RPMI8226 (cell line): Measurements from ENCODE around the gene MOCS2.
A peak's percentile ranks its signal among the peaks of the same experiment; 100 is the strongest.

ENCODE experiments used
- DNase-seq: peaks from one replicate; pipeline ENCODE4 v3.0.0-alpha.2; 2015

MOCS2 gene

DNA sequence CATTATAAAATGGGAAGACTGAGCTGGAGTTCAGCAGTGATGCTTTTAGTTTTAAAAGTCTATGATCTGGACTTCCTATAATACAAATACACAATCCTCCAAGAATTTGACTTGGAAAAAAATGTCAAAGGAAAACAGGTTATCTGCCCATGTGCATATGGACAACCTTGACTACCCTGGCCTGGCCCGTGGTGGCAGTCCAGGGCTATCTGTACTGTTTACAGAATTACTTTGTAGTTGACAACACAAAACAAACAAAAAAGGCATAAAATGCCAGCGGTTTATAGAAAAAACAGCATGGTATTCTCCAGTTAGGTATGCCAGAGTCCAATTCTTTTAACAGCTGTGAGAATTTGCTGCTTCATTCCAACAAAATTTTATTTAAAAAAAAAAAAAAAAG, 17.3 kb downstream of the MOCS2 start:
- no peak for DNase-seq

DNA sequence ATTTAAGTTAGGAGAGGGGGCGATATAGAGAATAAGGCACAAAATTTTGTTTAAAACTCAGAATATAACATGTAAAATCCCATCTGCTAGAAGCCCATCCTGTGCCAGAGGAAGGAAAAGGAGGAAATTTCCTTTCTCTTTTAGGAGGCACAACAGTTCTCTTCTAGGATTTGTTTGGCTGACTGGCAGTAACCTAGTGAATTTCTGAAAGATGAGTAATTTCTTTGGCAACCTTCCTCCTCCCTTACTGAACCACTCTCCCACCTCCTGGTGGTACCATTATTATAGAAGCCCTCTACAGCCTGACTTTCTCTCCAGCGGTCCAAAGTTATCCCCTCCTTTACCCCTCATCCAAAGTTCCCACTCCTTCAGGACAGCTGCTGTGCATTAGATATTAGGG, 18.3 kb downstream of the MOCS2 start:
- no peak for DNase-seq

DNA sequence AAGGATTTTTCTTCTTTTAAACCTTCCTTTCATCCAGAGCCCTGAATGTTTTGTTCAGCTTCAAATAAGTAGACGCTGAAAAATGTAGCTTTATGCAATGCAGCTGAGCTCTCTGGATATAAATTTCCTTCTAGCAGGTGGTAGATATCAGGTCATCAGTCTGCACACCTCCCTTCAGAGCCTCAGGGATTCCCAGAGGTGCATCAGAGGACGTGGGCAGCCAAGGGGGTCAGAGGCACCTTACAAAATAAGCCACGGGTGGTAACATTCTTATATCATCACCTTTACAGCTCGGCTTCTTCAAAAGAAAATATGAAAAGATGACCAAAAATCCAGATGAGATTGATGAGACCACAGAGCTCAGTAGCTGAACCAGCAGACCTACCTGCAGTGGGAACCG, 19.3 kb downstream of the MOCS2 start:
- DNase-seq = no peak

DNA sequence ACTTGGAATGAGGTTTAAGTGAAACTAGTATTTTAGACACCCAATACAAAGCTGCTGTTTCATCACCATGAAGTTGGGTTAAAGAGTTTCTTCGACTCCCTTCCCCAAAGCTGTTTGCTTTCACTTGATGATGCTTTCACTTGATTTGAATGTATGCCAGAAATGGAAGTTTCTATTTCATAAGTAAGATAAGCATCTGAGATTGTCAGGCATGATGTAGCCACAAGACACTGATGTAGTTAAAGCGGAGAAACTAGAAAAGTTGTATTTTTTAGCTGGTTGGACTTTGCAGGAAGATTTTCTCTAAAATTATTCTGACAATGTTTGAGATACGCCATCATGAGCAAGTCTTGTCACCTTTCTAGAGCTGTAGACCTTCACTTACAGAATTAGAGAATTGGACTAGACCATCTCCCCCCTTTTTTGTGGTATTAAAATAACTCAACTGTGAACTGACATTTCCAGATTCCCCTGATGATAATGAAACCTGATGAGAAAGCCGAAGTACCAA, 20.0 kb downstream of the MOCS2 start:
- peak; percentile 24 for DNase-seq

DNA sequence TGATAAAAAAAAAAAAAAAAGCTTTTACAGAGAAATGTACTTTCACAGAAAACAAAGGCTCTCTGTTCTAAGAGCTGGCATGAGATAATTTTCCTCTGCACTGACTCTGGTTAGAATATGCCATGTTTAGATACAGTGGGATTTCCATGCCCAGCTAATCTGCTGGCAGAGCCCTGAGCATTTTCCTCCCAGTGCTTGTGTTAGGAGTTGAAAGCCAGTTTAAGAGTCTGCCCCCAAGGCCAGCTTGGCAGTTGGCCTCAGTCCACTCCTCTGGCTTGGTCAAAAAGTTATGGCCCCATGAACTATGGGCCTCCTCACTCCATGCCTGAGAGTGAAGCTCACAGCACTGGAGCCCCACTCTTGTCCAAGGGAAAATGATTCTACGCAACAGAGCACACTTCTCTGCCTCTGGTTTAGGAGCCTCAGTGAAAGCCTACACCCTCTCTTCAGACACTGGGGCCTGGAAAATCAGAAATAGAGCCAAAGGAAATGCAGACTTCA, 21.9 kb downstream of the MOCS2 start:
- DNase-seq = no peak

DNA sequence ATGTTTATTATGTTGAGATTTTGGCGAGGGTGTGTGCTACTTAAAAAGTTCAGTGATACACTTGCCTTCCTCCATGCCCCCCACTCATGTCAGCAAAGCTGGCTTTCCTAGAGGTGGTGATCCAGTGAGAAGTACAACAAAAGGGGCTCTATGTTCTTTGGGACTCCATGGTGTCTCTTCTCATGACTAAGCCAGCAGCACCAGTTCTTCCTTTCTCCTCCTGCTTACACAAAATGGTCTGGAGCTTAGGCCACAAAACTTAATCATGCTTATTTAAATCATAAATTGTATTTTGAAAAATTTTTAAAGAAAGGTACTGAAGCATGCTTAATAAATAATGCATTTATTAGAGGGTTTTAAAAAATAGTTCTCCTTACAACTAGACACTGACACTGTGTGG, 22.4 kb downstream of the MOCS2 start:
- no peak for DNase-seq

DNA sequence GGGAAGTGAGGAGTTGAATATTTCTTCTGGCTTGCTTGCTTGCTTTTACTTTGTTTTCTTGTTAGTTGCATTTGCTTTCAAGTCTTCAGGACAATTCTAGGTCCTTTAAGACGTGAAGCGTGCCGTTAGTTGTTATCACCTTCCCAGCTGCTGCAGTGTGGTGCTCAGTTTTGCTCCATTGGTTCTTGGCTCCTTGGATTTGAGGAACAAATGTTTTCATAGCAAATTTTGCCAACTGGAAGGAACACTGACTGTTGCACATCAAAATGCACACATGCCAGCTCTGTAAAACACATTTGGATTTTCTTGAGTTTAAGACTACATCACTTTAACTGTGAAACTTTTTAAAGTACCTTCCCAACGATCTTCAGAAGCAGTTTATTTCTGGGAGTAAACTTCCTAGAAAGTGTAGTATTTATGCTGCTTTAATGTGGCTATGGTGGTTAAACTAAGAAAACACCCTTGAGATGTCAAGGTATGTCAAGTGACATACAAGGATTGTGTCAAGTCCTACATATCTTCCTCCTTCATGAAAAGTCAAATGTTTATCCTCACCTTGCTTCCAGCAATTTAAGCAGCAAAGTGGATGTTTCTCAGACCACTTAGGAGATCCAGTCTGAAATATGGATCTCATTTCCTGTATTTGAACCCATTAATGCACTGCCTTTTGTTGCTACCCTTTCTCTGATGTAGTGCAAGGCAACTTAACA, 24.9 kb downstream of the MOCS2 start:
- no peak for DNase-seq

DNA sequence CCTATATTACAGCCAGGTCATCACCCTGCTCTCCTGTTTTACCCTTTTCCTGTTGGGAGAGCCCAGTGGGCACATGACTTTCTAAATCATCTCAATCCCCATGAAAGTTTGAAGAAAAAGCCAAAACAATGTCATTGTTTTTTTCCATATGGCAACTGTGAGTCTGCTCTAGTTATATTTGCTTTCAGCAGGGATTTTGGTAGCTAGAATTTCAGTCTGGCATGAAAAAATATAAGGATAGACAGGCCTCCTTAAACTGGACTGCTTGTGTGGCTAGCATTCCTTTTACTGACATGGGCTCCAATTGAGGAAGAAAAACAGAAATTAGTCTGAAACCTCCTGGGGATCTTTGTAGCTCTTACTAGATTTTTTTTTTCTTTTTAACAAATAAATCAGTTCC, 25.6 kb downstream of the MOCS2 start:
- DNase-seq = no peak

DNA sequence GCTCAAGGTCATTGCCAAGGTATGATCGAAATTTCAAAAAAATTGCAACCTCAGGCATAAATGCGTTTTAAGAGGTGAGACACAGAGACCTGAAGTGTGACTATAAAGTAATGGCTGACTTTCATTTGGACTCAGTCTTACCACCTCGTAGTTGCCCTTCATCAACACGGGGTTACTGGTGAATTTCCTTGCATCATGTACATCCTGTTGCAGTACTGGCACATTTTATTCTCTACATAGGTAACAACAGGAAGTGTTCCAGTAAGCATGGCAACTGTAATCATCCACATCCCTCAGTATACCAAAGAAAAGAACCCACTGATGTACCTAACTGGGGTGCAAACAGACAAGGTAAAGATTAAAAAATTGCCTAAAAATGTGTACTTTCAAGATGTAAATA, 29.3 kb downstream of the MOCS2 start:
- DNase-seq = no peak

DNA sequence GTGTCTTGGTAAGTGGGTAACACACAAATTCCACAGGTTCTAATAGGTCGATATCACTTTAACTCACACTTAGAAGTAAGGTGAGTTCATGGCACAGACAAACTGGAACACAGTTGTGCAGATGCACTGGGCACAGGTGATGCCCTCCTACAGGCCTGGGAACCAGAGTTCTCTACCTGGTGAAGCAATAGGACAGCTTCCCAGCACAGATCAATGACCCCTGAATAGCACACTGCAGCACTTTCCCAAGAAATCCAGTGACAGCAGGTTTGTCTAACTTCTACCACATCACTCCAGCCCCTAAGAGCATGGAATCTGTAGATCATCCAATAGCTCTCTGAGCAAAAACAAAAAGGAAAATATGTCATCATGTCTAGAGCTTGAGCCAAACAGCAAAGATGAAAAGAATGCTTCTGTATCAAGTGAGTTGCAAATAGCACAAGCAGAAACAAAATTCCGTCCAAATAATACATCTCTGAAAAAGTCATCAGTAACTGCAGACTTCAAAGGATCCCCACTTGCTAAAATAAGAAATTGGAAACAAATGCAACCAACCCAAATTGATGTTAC, 33.5 kb downstream of the MOCS2 start:
- DNase-seq = no peak

DNA sequence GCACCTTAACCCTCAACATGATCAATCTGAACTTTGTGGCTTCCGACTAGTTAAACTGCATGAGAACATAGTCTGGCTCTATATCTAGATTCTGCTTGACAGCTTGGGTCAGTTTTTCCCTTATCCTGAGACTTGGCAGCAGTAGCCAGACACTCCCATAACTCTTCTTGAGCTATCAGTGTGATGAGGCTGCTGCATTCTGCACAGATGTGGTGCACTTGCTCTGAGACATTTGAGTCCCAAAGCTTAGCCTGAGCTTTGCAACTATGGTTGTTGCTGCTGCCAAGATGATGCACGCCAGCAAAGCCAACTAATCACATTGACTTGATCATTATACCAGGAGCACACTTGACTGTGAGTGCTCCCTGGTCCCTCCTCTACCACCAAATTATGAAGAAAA, 36.2 kb downstream of the MOCS2 start:
- no peak for DNase-seq

DNA sequence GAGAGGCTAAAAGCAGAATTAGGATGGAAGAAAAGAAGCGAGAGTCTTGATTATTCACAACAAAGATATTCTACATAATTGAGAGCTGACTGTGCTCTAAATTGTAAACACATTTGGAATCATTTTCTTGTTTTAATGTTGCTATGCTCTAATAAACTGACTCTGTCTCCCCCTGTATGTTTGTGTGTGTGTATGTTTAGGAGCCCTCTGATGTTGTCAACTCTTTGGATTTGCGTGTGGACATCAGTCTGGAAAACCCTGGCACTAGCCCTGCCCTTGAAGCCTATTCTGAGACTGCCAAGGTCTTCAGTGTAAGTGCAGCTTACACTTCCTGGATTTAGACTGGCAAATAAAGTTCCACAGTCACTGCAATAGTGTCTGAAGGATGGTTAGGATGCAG, 37.8 kb downstream of the MOCS2 start:
- no peak for DNase-seq

DNA sequence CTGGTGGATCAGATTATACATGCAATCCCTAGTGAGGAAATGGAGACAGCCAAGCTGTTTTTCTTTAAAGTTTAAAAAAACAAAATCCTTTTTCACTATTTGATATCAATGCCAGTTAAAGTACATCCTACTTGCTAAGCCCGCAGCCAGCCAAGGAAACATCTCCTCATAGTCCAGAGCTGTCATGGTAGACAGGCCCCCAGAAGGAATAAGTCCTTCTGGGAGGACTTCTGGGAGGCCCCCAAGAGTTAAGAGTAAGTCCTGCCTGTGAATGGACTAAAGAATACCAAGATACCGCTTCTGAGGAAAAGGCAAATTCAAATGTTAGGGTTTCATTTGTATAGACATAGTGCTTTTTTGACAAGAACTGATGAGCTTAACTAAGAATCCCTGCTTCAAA, 38.3 kb downstream of the MOCS2 start:
- DNase-seq = no peak

DNA sequence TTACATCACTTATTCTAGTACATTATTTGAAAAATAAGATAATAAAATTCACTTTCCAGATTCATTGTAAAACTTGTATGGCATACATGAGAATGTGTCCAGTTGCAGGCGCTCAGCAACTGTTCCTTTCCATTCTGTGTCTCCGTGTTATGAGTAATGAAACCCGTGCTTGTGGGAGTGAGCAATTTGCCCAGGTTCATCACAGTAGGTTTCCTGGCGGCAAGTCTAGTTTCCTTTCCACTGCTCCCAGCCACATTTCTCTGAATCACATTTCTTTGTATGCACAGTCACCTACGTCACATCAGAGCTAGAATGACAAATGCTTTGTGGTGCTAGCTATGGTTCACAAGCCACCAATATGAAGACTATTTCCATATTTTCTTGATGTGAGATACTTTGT, 39.9 kb downstream of the MOCS2 start:
- DNase-seq = no peak

DNA sequence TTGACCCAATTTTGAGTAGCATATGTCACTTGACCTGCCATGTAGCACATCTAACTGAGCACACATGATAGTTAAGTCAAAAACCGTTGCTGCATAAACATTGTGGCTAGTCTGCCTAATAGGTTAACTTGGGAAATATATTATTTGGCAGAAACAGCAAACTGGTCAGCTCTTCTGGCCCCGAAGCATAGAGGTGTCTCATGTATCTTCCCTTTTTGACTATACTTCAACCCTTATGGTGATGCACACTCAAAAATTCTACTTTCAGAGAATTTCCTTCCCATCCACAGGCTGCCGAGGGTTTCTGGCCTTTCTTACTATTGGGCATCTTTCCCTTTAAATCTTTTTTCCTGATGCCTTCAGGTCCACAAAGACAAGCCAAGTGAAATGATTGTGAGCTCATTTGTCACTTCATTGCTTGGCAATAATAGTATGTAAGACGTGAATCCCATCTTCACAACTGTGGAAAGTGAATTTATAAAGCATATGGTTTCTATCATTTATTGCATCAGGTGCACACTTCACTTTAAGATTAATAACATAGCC, 41.2 kb downstream of the MOCS2 start:
- no peak for DNase-seq

DNA sequence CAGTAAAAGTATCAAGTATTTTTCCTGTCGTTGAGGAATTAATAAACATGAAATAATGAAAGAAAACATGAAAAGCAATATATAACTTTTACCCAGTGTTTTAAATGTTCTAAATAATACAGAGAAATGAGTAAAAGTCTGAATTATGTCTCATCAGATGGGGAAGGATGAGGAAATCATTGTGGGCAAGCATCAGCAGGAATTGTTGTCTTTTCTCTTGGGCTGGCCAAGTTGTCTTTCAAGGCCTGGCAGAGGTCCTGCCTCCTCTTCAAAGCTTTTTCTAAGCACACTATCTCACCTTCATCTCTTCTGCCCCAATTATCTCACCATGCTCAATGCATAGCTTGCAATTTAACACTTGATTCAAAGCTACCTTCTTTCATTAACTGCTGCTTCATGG, 41.9 kb downstream of the MOCS2 start:
- DNase-seq = no peak

DNA sequence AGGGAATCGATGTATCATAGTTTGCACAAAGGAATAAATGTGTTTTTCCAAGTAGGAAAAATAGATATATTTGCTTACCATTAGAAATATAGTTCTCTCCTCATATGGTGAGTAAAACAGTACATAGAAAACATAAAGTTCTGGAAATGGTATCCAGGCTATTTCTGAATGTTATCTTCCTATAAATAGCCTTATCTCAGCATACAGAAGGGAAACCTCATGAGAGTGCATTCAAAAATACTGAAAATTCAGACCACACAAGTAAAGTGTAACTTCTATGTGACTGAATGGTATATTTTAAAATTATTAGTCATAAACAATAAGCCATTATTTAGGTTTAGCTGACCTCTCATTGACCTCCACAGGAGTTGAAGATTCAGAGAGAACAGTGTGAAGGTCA, 43.5 kb downstream of the MOCS2 start:
- DNase-seq = no peak

DNA sequence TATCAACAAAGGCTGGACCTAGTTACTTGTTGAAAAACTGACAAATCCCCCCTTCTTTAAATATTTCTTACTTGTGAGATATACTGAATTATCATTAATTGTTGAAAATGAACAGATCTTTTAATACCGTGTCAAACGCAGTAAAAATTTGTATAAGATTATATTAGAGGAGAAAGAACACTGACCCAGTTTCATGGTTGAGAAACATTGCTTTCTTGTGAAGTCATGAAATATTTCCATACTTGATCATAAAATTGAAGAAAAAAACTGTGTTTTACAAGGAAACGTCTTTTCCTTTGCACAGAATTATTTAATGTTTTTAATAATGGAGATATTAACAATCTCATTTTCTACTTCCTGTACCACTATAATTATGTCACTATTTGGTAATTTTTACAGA, 45.8 kb downstream of the MOCS2 start:
- no peak for DNase-seq

DNA sequence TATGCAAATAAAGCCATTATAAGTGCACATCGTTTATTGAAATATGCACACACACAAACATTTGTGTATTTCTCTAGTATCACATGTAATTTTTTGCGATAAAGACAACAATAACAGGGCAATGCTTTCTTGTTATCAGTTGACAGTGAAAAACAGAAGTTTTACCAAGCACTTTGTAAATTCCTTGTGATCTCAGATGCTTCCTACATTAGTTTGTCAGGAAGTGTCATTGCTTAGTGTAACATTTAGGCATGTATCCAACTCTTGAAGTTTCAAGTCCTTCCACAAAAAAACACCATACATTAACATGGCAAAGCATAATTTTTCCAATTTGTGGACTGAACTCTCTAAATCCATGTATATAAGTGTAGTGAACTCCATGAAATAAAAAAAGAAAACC, 46.4 kb downstream of the MOCS2 start:
- no peak for DNase-seq

DNA sequence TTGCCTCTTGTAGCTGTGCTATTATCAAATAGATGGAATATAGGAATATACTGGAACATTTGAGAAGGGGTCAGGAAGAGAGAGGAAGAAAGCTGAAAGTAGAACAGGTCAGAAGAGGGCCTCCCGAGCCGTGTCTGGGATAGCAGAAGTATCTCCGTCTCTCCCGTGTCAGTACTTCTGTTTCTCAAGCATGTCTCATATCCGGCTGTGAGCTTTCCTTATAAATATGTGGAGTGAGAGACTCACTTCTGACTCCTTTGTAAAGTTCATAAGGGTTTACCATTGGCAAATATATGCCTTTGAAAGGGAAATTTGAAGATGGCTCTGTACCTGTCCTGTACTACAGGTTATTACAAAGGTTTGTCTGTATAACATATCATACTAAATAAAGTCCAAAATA, 50.3 kb downstream of the MOCS2 start:
- no peak for DNase-seq

DNA sequence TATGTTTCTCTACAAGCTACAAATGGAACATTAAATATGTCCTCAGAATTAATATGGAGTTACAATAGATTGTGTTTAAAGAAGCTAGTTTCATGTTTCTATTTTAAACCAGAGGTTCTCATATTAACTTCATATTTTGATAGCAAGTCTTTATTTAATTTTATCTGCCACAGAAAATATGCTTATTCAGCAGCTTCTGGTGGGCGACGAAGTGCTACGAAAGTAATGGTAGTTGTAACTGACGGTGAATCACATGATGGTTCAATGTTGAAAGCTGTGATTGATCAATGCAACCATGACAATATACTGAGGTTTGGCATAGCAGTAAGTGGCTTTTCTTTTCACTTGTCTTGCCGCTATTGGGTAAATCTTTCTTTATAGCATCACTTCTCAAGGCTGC, 54.2 kb downstream of the MOCS2 start:
- no peak for DNase-seq

DNA sequence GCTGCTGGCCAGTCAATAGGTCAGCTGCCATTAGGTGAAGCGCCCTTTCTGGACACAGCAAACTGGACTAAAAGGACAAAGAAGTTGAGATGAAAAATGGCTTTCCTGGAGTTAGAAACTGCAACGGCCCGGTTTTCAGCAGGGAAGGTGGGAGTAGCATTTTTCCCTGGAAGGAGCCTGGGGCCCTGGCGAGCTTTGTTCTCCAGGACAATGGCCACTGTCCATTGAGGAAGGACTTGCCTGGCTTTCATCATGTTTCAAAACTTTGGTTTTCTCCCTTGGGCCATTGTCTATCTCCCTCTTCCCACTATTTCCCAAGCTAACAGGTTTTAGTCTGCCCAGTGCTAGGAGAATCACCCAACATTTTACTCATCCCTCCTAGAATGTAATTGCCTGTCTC, 56.2 kb downstream of the MOCS2 start:
- DNase-seq = no peak

DNA sequence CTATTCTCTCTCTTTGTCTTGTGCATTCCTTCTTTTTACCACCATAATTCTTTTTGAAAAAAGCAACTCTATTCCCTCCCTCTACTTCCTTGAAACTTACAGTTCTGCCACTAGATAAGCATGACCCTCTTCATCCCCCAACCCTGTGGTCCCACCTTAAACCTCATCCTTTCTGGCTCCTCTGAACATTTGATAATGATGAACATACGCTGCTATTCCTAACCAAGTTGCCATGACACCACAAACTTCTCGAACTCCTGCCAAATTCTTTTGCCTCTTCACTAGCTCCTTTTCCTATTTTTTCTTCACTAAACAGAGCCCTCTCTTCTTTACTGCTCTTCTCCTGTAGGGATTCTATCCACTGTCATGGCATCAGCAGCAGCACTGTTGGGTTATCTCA, 57.1 kb downstream of the MOCS2 start:
- no peak for DNase-seq

DNA sequence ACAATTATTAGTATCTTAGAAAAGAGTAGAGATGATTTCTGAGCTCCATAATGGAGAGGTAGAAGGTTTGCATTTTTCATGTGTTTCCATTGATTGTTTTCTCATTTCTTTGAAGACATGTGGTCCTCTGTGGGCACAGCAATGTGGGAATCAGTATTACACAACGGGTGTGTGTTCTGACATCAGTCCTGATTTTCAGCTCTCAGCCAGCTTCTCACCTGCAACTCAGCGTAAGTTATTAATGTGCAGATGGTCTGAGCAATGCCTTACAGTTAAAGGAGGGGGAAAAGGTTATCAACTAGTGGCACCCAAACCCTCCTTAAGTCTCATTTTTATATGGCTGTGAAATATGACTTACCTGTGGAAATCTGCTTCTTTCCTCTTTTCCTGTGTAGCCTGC, 61.3 kb downstream of the MOCS2 start:
- DNase-seq = no peak
